ENCODE results near the gene EGFLAM.

EGFLAM gene

DNA sequence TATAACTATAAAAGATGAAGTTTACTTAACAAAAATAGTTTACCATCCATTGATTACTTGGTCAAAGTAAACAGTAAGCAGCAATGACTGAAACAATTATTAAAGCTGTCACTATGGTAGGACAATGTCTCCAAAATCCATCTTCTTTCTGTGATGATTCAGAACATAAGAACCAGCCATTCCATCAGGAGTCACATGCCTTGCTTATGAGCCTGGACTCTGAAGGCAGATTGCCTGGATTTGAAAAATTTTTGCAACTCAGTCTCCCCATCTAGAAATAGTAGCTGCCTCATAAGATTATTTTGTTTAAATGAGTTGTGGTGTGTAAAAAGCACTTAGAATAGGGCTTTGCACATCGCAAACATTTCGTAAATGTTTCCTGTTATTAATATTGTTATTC lies 161.9 kb downstream of the EGFLAM start:
- no peak for DNase-seq (ENCODE audit: low spot score)

DNA sequence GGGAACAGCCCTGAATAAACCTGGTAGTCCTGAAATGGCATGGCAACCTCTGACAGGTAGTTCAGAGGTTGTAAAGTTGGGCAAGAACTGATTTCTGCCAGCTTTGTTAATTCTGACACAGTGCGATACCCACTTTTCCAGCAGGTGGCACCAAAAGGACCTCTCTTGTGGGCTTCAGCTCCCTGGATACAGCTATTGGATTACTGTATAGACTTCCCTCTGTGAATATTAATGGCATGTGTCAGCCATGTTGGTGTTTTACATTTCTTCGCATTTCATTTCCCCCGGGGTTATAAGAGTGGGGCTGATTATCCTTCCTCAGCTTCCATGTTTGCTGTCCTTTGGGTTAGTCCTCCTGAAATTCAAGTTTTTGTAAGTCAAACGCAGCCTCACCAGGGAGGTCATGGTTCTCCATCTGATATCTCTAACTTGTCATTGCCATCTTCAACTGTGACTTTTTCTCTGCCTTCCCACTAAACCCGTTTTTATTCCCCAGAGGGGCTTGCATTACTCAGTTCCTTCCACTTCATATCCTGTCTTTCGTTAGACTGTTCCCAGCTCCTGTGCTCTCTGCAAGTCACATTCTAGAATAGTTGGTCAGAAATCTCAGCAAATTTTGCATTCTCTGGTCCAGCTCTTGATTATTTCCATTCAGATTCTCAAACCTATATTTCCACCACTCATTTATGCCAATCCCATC lies 162.5 kb downstream of the EGFLAM start:
- DNase-seq (ENCODE audit: low spot score): peak; percentile 4

DNA sequence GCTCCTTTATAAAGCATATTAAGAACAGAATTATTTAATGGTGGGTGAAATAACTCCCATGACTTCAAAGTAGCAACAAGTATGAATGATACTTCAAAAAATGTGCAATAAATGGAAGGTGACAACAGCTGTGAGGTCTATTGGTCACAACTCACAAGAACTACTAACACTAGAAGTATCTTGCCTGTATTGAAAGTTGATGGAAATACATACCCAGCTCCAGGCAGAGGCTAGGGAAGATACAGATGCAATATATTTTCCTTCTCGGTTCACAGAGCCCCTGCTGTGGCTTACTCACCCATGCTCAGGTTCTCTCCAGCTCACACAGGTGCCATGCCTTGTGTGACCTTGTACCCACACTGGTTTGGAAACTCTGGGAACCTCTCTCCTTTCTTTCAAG lies 164.3 kb downstream of the EGFLAM start:
- no peak for DNase-seq (ENCODE audit: low spot score)

DNA sequence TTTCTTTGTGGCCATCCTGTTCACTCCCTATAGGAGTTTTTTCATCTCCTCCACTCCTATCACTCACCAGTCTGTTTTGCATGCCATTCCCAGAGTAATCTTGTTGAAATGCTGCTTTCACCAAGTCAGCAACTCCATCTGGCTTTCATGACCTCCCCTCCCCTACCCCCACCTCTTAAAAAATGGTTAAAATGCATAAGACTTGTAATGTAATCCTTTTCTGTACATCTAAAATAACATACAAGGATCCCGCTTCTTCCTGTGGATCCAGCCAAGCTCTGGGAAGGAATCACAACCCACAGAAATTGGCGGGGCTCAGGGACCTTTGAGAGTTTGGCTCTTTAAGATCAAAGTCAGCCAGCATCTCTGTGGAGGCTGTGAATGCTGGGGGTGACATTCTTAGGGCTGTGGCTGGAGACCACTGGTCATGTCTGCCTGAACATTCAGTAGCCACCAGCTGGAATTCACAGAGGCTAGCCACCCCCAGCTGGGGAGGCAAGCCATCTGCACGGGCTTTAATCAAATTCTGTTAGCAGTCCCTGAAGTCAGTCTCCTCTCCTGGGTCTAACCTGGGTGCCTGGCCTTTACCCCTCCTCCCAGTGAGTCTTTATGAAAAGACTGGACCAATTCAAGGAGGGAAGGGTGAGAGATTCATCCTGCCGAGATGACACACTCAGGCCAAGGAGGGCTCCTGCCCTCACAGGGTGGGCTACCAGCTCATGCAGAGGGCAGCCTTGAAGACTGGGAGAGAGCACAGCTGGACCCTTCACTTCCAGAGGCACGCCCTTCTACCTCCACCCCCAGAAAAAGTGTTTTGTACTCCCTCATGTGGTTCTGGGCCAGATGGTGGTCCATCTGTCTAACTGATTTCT lies 165.2 kb downstream of the EGFLAM start:
- DNase-seq (ENCODE audit: low spot score): no peak

DNA sequence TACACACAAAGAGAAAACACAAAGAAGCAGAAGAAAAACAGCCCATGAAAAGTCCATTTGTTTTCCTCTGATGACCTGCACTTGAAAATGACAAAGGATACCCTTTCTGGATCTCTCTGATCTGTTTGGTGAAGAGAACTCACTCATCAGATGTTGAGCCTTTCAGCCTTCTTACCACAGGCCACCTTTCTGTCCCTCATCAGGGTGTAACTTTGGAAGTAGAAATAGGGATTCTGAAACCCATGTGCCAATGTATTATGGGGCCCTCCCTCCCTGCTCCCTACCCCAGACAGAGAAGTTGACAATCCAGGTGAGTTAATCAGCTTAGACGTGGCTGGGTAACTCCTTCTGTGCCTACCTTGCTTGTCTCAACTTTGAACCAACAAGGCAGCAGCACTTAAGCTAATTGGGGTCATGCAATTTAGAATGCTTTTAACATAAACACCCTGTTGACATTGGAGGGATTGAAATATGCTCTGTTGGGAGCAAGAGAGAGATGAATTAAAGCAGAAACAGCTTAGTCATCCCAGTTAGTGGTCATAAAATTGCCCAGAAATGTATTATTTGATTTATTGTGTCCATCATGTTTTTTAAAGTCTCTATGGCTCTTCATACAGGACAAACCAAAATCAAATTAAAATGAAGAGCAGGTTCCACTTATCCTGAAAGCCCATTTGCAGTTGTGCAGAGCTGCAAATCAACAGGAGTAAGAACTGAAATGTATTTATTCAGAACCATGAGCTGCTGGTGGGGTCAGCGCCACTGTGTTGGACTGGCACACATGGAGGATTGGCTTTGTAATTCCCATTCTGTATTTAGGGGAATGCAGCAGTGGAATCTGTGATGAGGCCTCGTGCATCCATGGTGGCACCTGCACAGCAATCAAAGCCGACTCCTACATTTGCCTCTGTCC lies 166.0 kb downstream of the EGFLAM start:
- no peak for DNase-seq (ENCODE audit: low spot score)

DNA sequence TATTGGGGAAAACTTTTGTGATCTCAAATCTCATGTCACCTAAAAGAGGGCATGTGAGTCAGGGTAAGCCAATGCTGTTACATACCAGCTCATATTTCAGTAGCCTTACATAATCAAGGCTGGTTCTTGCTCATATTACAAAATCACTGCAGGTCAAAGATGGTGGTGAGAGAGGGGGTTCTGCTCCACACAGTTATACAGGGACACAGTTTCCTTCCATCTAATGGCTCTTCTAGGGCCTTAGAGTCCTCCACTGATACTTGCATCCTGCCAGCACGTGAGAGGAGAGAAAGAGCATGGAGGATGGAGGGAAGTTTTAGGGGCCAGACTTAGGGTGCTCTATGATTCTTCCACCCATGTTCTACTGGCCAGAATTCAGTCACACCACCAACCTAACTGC lies 168.1 kb downstream of the EGFLAM start:
- no peak for DNase-seq (ENCODE audit: low spot score)

DNA sequence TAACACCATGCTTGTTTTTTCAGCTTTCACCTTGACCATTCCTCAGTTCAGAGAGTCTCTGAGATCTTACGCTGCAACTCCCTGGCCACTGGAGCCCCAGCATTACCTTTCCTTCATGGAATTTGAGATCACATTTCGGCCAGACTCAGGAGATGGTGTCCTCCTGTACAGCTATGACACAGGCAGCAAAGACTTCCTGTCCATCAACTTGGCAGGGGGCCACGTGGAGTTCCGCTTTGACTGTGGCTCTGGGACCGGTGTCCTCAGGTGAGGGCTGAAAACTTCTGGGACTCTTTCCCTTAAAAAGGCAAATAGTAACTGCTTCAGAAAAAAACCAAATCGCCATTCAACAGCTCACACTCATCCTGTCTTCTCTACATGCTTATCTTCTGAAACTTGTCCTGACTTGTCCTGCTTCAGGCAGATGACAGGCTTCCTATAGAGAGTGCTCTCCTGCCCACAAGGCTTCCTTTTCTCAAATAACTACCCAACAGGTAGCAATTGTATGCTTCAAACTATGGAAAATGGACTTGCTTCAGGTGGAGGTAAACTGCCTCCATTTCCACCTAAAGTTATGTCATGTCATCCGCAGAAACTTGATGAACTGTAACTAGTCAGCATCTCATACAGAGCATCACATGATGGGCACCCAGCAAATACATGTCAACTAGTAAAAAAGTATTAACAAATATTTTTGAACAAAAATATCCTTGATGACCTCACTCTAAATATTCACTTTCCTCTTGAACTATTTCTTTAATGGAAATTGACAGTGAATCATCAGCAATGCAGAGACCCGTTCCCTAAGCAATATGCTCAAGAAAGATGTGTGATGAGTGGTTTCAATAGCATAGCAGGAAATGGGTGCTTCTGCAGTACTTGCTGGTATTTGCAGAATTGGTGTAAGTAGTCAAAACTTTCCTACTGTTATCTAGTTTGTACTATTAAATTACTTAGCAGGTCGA lies 168.9 kb downstream of the EGFLAM start:
- DNase-seq (ENCODE audit: low spot score): no peak

DNA sequence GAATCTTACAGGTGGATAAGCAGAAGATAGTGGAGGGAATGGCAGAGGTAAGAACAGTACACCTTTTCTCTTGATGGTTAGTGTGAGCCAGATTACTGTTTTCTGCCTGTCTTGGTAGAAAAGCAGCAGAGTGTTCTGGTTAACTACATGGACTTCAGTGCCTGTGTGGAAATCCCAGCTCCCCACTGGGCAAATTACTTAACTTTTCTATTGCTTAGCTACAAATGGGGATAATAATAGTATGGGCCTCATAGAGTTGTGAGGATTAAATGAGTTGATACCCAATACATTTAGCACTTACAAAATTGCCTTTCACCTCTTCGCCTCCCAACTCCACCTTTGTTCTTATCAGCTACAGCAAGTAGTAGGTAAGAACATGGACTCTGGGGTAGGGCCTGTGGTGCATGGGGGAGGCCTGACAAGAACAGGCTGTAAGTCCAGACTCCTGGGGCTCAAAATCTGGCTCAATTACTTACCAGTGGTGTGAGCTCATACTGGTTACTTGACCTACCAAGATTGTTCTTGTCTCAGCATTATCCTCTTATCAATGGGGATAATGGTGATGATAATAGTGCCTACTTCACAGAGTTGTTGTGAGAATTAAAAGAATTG lies 173.0 kb downstream of the EGFLAM start:
- DNase-seq (ENCODE audit: low spot score): no peak

DNA sequence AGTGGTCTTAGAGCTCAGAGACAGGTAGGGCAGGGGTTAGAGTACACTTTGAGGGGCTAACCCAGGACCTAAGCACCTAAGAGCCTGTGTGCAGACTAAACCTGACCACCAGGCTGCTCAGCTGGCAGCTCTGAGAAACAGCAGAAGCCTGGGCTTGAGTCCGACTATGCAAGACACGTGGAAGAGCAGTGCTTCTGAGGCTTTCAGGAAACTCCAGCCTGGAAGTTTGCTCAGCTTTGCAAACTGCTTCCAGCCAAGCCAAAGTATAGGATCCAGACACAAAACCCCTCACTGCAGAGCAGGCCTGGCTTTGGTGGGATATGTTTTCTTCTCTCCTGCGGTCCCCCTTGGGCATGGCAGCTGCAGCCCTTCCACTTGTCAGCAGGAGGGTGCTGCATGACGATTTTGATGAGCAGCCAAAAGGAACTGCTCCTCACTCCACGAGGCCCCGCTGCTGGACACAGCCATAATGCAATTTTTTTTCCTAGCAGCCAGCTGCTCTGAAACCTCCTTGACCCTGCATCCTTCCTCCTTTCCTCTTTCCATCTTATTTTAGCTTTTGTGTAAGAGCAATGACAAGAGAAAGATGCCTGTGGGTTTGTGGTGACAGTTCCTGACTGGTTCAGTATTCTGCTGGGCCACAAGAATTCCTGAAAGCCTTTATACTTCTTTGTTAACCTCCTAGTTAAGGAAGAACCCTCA lies 175.0 kb downstream of the EGFLAM start:
- DNase-seq (ENCODE audit: low spot score): no peak

DNA sequence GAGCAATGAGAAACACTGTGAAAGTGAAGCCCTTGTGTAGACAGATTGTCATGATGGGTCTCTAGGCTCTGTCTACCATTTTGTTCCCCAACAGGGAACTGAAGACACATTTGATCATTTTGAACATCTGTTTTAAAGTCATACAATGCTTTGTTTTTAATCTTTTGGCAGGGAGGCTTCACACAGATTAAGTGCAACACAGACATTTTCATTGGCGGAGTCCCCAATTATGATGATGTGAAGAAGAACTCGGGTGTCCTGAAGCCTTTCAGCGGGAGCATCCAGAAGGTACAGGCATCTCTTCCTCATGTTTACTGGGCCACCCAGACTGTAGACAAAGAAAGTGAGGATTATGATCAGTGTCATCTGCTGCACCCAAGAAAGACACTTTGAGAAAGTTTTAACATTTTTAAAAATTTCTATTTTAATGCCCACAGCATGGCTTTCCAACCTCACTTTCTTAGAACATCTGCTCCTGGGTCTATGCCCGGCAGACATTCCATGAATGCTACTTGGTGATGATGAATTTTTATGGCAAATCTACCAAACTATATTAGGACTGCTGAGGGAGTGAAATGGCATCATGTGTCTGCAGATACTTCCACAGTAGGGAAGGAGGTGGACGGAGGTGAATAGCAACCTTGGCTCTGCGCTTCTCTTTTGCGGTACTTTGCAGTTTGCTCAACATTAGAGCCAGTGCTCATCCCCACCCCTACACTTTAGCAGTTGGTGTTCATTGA lies 176.8 kb downstream of the EGFLAM start:
- no peak for DNase-seq (ENCODE audit: low spot score)

DNA sequence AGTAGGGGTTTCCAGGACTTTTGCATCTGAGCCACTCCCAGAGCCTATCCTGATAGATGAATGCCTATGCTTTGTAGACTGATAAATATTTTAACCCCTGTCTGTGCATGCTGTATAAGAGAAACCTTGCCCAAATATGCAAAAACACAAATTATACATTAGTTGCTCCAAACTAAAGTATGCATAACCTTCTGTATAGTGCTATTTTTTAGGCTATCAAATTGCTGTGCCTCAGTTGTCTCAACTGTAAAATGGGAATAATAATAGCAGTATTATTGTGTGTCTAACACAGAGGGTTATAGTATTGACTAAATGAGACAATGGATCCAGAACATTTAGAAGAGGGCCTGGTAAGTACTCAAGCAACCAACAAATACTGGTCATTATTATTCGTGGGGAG lies 180.4 kb downstream of the EGFLAM start:
- DNase-seq (ENCODE audit: low spot score): no peak

DNA sequence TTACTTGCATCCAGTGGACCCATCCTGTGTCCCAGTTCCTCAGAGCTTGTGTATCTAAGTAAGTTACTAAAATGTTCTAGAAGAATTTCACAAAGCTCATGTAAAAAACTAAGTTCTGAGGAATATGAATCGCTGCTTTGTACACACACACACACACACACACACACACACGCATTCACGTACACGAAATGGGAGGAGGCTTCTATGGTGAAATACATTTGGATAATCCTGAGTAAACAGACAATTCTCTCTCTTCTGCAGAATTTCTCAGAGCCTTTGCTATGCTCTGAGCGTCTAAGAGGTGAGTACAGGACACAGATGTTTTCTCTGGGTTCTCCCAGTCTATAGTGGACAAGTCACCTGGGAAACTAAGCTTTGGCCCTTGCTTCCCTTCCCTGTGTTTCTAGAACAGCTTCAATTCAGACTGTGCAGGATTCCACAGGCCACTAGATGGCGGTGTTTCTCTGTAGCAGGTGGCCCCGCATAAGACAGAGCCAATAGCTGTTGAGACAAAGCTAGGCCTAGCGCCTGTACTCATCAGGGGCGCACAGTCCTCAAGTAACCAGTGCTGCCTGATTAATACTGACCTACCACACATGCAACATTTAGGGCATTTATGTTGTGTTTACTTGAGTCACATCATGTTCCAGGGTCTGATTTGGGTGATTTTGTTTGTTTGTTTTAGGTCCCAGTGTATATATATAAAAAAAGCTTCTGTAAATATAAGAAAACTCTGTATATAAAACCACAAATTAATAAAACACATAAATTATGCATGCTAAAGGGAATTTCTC lies 183.3 kb downstream of the EGFLAM start:
- DNase-seq (ENCODE audit: low spot score): peak; percentile 80

DNA sequence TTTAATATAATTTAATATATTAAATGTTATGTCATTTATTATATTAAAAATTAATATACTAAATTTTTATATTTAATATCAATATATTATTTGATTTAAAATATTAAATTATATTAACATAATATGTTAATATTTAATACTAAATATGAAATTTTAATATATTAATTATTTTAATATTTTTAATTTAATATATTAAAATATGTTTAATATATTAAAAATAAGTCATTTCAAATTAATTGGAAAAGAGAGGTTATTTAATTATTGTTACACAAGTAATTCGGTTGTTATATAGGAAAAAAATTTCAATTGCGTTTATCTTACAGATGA lies 183.9 kb downstream of the EGFLAM start:
- DNase-seq (ENCODE audit: low spot score): no peak

DNA sequence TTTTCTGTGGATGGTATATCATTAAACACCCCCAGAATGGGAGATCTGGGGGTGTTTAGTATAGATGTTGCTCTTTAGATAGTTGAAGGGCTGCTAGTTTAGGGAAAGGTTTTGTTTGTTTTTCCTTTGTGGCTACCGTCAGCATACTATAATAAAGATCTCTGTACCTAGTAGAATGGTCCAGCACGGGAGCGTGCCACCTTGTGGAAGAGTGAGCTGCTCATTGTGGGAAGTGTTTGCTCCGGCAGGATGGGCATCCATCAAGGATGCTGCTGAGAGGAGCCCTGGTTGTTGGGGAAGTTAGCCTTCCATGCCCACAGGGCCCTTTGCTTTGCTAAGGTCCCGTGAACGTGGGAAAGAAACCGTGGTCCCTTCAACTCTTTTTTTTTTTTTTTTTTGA lies 185.0 kb downstream of the EGFLAM start:
- DNase-seq (ENCODE audit: low spot score): no peak

DNA sequence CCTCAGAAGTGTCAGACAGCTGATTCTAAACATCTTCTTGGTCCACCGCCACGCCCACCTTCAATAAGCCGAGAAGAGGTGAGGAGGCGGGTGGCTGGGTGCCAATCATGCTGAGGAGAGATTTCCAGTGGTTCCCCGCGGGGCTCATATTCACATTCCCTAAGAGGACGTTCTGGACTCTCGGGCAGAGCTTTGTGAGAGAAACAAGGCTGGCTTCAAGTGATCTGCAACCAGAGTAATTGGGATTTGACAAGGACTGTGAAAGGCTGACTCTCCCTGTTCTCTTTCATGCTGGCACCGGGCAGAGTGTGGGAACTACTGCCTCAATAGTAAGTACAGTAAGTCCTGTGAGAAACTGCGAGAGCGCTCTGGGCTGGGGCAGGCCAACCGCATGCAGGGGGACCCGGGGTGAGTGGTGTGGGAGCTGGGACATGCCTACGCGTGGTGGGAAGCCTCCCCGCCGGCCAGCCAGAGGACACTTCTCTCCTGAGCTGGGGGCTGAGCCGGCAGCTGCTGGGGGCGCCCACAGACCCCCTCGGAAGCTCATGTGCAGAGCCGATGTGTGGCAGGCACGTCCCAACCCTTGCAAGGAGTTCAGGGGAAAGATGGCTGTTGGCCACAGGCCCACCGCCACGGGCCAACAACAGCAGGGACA lies 187.1 kb downstream of the EGFLAM start:
- DNase-seq (ENCODE audit: low spot score): no peak

DNA sequence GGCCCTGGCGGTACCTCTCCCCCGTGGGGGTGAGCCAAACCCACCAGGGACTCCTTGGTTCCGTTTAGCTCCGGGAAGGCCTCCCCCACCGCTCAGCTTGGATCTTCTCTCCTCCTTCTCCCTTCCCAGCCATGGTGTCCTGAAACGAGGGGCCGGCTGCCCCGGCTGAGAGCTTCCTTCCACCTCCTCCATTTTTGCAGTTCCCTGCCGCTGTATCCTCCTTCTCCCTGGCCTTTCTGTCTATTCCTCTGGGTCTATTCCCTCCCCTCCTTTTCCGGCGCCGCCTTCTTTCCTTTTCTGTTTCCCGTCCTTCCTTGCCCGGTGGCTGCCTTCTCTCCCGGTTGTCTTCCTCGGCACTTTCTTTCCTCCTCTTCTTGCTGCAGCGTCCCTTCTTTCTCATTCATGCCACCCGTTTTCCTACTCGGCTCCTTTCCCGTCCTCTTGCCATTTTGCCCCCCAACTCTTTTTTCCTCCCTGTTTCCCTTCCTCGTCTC lies 187.7 kb downstream of the EGFLAM start:
- DNase-seq (ENCODE audit: low spot score): no peak

DNA sequence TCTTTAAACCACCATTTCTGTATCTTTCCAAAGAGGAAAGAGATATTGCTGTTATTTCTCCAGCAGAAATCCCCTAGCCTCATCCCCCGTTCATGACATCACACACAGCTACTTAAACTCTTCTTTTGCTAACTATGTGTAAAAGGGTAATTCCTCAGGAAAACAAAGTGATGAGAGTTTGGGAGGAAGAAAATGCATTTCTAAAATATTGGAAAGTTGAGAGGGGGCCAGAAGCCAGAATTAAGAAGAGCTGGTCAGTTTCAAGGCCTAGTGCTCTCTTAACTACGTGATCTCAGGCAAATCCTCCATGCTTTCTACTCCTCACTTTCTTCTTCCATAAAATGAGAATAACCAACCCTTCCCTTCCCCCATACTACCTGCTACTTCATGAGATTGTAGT lies 188.7 kb downstream of the EGFLAM start:
- DNase-seq (ENCODE audit: low spot score): no peak

DNA sequence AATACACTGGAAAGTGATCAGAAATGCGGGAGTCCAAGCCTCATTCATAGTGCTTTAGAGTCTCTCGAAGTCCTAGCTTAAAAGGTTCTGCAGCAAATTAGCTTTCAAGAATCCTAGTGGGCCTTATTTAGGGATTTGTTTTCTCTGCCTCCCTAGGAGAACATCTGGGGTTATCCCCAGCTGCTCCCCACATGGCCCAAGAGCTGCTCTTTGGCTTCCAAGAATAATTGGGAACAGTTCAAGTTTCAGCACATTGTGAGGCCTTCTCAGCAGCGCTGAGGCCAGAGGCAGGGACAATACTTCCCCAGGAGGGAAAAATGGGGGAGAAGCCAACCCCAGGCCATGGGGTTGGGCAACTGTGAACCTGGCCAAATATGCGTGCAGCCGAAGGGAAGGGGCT lies 189.4 kb downstream of the EGFLAM start:
- no peak for DNase-seq (ENCODE audit: low spot score)

All from CD4-positive, alpha-beta T cell treated with Interleukin-2 at 100 ng/mL for 4 hours (primary cell).